Measurements from ENCODE around the gene TPSG1.

GRCh38 chr16:1260101-1260680, 35.1 kb upstream of the TPSG1 start:
- TF ChIP-seq POLR2A (IDR thresholded peaks at IDR 0.05; ENCODE audit: borderline replicate concordance, extremely low read depth, insufficient read depth, insufficient read length) (no peak), EGR1 (IDR thresholded peaks at IDR 0.05; ENCODE audit: low read depth) (no peak), CTCF (IDR thresholded peaks at IDR 0.05 in 2 of 3, conservative IDR thresholded peaks at IDR 0.05 in 1 of 3; ENCODE audit: borderline replicate concordance in 1 of 3, insufficient read depth in 1 of 3, low read depth in 2 of 3, low read length in 2 of 3) (no peak), RAD21 (IDR thresholded peaks at IDR 0.05; ENCODE audit: low read depth) (no peak), SIN3A (IDR thresholded peaks at IDR 0.05; ENCODE audit: low read depth) (no peak), SP1 (IDR thresholded peaks at IDR 0.05; ENCODE audit: low read depth) (no peak), ATF3 (IDR thresholded peaks at IDR 0.05) (no peak)
